Superior temporal gyrus (tissue), 1 donor: ENCODE data around the gene BLOC1S6.
A peak's percentile ranks its signal among the peaks of the same experiment; 100 is the strongest.

Experiments used
- DNase-seq: peaks from one replicate; pipeline ENCODE4 v3.0.0-alpha.2; 2016; ENCODE audit errors: extremely low spot score

BLOC1S6 gene

DNA sequence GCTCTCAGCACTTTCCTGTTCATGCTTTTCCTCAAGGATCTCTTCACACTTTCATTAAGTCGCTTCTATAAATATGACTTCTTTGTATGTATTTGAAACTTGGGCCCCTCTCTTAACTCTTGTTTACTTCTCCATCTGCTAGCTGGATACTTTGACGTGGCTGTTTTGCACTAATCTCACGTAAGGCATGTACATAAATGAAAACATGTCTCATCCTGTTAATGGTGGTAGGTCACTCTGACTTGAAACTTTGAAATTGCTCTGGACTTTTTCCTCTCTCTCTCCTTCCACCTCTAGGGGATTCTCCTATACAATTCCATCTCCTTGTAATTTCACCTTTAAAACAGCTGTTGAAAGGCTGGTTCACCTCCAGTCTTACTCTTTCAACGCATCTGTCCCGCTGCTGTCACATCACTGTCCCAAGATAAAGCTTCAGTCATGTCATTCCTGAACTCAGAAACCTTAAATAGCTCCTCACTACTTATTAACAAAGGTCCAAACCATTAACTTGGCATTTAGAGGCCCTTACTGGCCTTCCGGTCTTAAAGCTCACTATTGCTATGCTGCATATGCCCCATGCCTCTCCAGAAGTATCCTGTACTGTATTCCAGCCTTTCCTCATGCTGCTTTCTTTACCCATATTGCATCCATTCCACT lies 1.2 kb downstream of the BLOC1S6 start:
- DNase-seq = no peak

GRCh38 chr15:45589256-45589655 lies 2.1 kb downstream of the BLOC1S6 start:
- DNase-seq = no peak

DNA sequence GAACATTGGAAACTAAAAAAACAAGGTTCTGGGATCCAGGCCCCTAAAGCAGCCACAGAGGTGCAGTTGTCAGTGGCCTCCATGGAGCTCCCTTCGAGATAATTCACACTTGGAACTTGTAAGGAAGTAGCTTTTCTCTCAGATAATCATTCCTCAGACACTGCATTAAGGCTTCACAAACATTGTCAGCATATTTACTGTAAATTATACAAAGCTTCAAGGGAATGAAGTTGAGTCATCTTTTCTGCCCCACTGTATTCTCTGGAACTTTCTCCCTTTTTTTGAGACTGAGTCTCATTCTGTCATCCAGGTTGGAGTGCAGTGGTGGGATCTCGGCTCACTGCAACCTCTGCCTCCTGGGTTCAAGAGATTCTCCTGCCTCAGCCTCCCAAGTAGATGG lies 7.1 kb downstream of the BLOC1S6 start:
- DNase-seq = no peak

- no peak for DNase-seq
These were observed 7.8 kb downstream of the BLOC1S6 start for GRCh38 chr15:45594835-45595530.

DNA sequence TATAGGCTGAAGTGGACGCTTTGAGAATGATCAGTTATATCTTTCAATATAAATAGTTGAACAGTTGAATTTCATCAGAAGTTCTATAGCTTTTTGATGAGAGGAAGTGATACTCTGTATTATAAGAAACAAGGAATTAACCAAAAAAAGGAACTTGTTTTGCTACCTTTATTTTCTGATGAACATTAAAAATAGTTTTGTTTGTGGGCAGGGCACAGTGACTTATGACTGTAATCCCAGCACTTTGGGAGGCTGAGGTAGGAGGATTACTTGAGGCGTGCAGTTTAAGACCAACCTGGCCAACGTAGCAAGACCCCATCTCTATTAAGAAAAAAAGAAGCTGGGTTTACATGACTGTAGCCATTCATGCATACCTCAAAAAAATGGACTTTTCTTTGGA lies 16.7 kb downstream of the BLOC1S6 start:
- DNase-seq = no peak

DNA sequence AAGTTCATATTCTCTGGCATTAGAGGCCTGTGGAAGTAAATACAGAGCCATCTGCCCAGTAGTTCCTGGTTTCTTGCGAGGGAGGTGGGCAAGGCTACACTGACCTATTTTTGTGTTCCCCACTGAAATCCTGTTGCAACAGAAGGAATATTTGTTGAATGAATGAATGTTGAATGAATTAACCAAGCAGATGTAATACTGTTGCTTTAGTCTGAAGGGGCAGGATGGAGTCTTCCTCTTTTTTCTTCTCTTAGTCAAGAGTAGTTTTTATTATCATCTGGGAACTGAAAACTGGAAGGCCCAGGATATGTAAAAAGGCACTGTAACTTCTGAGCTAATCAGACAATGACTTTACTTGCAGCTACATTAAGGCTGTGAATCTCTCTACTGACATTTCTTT lies 17.1 kb downstream of the BLOC1S6 start:
- no peak for DNase-seq

- no peak for DNase-seq
These were observed 19.2 kb downstream of the BLOC1S6 start for GRCh38 chr15:45606413-45606812.

- DNase-seq = no peak
These were observed 19.7 kb downstream of the BLOC1S6 start for GRCh38 chr15:45606841-45607240.

- DNase-seq = peak; percentile 77
These were observed 24.1 kb downstream of the BLOC1S6 start for GRCh38 chr15:45611305-45611704.

DNA sequence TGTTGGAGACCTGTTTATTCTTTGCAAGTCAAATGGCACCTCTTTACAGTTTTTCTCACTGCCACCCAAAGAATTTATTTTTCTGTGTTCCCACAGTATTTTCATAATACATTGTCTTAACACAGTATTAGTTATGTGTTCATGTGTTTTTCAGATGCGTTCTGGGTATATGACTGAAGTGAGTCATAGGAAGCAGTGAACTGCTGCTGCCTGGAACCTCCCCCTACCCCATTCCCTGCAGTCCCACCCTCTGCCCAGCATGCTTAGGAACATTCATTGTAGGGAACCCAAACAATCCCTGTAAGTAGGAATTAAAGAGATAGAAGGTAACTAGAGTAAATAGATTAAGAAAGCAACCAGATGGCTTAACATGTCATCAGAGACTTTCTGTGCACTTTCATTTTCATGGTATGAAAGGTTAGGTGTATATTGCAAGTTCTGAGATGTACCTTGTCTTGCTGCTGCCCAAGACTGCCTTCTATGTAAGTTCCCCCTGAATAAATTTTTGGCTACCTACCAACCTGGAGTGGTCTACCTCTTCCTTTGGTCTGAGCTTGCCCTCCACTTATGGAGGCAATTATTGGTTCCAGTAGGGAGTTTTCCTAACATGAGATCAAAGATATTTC lies 25.7 kb downstream of the BLOC1S6 start:
- DNase-seq = no peak

- DNase-seq = no peak
These were observed 29.7 kb downstream of the BLOC1S6 start for GRCh38 chr15:45616901-45617323.

DNA sequence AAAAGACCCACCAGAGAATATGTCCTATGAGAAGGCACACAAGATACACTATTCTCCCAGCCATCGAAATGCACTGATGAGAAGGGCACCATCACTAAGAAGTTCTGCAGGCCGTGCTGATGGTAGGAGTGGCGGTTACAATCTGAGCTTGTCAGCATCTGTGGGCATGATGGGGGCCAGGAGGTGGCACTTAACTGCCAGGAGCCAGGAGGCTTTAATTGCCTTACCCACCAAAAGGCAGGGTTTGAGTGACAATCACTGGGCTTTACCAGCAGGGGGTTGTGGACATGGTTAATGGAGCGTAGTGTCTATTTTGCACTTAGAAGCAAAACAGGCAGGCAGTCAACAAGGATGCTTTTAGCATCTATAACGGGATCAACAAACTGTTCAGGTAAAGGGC lies 31.6 kb downstream of the BLOC1S6 start:
- no peak for DNase-seq

DNA sequence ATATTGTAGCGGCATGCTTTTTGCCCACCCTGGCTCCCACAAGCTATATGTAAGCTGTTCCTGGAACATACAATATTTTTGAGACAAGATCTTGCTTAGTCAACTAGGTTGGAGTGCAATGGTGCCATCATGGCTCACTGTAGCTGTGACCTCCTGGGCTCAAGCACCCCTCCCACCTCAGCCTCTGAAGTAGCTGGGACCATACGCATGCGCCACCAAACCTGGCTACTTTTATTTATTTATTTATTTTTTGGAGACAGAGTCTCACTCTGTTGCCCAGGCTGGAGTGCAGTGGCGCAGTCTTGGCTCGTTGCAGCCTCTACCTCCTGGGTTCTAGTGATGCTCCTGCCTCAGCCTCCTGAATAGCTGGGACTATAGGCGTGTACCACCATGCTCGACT lies 41.0 kb downstream of the BLOC1S6 start:
- DNase-seq = no peak

DNA sequence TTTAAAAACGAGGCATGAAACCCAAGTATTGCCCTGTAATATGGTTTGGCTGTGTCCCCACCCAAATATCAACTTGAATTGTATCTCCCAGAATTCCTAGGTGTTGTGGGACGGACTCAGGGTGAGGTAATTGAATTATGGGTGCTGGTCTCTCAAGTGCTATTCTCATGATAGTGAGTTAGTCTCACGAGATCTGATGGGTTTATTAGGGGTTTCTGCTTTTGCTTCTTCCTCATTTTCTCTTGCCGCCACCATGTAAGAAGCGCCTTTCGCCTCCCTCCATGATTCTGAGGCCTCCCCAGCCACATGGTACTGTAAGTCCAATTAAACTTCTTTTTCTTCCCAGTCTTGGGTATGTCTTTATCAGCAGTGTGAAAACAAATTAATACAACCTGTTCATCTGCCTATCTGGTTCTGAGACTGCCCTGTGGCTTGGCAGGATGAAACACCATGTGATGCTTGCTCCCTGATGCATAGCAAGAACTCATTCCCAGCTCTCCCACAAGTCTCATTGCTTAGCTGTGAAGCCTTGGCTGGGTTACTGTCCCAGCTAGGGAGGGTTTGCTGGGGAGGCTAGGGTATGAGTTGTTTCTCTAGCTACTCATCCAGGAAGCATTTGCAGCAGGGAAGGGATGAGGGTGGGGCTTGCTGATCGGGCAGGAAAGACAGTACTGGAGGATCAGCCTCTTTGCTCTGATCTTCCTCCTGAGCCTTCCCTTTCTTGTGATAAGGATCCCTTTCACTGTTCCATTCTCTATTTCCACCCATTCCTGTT lies 43.9 kb downstream of the BLOC1S6 start:
- DNase-seq = no peak

DNA sequence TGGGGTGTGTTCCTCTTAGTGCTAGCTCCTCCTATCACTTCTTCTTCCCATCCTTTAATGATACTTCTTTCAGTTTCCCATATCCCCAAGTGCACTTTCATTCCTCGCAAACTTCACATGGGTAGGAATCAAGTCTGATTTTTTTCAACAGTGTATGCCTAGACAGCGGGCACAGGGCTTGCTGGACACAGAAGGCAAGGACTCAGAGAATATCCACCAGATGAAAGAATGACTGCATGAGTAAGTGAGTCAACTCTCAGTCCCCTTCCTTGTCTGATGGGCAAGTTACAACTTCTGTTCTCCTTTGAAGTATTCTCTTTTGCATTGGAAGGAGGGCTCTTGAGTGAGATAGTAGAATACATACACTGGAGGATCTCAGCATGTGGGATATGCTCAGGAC lies 44.6 kb downstream of the BLOC1S6 start:
- no peak for DNase-seq

- no peak for DNase-seq
These were observed 47.4 kb downstream of the BLOC1S6 start, which contains the start of gene SQOR for GRCh38 chr15:45634432-45635190. SQOR (plus strand) TSS chr15:45635029; CDS start chr15:45658924, 23,895 bp downstream.

GRCh38 chr15:45635191-45635638 lies 48.0 kb downstream of the BLOC1S6 start:
- DNase-seq = no peak

GRCh38 chr15:45635763-45636292 lies 48.6 kb downstream of the BLOC1S6 start:
- no peak for DNase-seq

DNA sequence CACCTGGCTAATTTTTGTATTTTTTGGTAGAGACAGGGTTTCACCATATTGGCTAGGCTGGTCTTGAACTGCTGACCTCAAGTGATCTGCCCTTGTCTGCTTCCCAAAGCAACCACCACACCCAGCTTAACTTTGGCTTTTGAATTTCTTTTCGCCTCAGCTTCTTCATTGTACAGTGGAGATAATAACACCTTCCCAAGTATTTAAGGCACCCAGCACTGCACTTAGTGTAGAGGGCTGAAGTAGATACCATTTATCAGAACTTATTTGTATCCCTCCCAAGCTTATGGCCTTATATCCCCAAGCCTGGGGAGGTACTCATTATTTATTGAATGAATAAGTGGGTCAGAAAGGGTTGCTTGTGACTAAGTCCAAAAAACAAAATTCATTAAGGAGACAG lies 50.0 kb downstream of the BLOC1S6 start:
- DNase-seq = no peak

DNA sequence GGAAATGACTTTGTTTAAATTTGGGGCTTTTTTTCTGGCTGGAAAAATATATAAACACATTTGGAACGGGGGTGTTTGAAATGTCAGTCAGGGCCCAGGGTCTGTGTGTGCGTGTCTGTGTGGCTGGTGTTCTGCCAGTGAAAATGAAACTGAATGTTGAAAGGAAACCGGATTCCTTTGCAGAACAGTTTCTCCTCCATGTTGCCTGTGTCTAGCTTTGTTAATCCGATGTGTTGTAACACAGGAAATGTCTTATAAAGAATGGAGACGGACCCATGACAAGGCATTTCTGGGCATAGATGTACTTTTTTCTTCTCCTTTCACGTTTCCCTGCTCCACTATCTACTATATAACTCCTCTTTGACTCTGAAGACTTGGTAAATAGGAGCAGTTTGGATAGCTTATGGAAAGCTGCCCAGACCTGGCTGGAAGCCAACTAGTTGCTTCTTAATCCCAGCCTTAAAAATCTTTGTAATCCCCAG lies 50.4 kb downstream of the BLOC1S6 start:
- peak; percentile 58 for DNase-seq

DNA sequence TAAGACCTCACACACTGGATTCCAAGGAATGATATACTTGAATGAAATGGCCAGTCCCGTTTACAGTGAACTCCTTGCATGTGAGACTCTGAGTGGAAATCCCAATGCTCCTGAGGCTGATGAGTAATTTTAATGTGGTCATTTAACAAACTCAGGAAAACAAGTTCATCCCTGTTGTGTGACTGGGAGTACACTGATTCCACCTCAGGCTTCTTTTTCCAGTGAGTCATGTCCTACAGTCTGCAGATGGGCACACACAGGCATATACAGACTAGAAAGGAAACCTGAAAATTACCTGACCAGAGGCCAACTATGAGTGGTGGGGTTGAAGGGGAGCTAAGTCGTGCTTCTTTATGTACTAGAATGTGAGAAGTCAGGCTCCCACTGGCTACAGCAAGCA lies 53.4 kb downstream of the BLOC1S6 start:
- no peak for DNase-seq
